HepG2 (cell line): Measurements from ENCODE around the gene ANKLE1. TPM values are rescaled to one million over a fixed set of nuclear protein-coding genes. Genes with fewer than 3 reads are reported as not detected.

Source experiments
- ELF4 ChIP-seq: sonication (generic); formaldehyde crosslinking; IDR thresholded peaks from 2 replicates; pipeline ENCODE4 v1.5.0; 2020; ENCODE audit warnings: missing genetic modification reagents, mild to moderate bottlenecking, moderate library complexity, borderline replicate concordance
- ETV5 ChIP-seq: IDR thresholded peaks from 2 replicates; pipeline ENCODE4 v1.6.1; 2018; ENCODE audit warnings: missing biosample characterization, missing genetic modification reagents, inconsistent platforms, borderline replicate concordance
- NBN ChIP-seq: fragments of 450-650 bp; conservative IDR thresholded peaks from 2 replicates; pipeline ENCODE4 v1.6.1; 2017
- NCOA5 ChIP-seq: sonication (generic); formaldehyde crosslinking; IDR thresholded peaks from 2 replicates; pipeline ENCODE4 v1.4.0; 2020; ENCODE audit warnings: missing genetic modification reagents
- NKX3-1 ChIP-seq: sonication (generic); formaldehyde crosslinking; IDR thresholded peaks from 2 replicates; pipeline ENCODE4 v1.5.0; 2020; ENCODE audit warnings: missing genetic modification reagents
- RFXANK ChIP-seq: IDR thresholded peaks from 2 replicates; pipeline ENCODE4 v1.6.1; 2016
- SMC3 ChIP-seq: IDR thresholded peaks from 2 replicates; pipeline ENCODE4 v1.6.1; 2011; ENCODE audit warnings: low read length, improper control_type of control experiment
- SNAI1 ChIP-seq: sonication (generic); formaldehyde crosslinking; IDR thresholded peaks from 2 replicates; pipeline ENCODE4 v1.5.0; 2020; ENCODE audit warnings: mild to moderate bottlenecking, missing genetic modification reagents, borderline replicate concordance
- SRSF4 ChIP-seq: fragments of 200-400 bp; formaldehyde crosslinking; IDR thresholded peaks from one replicate; pipeline ENCODE4 v1.6.1; 2018; ENCODE audit warnings: mild to moderate bottlenecking, low read depth, low read length, moderate library complexity; ENCODE audit not compliant: poor library complexity, severe bottlenecking
- THYN1 ChIP-seq: sonication (generic); formaldehyde crosslinking; IDR thresholded peaks from 2 replicates; pipeline ENCODE4 v1.8.1; 2023; ENCODE audit warnings: low read depth, mild to moderate bottlenecking, moderate library complexity, missing genetic modification reagents, borderline replicate concordance
- ZBTB43 ChIP-seq: sonication (generic); formaldehyde crosslinking; conservative IDR thresholded peaks from 2 replicates; pipeline ENCODE4 v1.4.0; 2020; ENCODE audit warnings: missing genetic modification reagents
- ZMAT3 ChIP-seq: sonication (generic); formaldehyde crosslinking; conservative IDR thresholded peaks from 2 replicates; pipeline ENCODE4 v1.7.0; 2021; ENCODE audit warnings: missing genetic modification reagents
- ZNF230 ChIP-seq: sonication (generic); formaldehyde crosslinking; IDR thresholded peaks from 2 replicates; pipeline ENCODE4 v1.4.0; 2020; ENCODE audit warnings: mild to moderate bottlenecking, missing genetic modification reagents
- ZNF329 ChIP-seq: sonication (generic); formaldehyde crosslinking; IDR thresholded peaks from 2 replicates; pipeline ENCODE4 v1.9.0; 2021; ENCODE audit warnings: low read depth, mild to moderate bottlenecking, missing genetic modification reagents
- ZNF343 ChIP-seq: sonication (generic); formaldehyde crosslinking; IDR thresholded peaks from 2 replicates; pipeline ENCODE4 v1.4.0; 2020; ENCODE audit warnings: mild to moderate bottlenecking, missing genetic modification reagents
- ZNF383 ChIP-seq: sonication (generic); formaldehyde crosslinking; IDR thresholded peaks from 2 replicates; pipeline ENCODE4 v1.4.0; 2020; ENCODE audit warnings: missing genetic modification reagents, mild to moderate bottlenecking, borderline replicate concordance
- ZNF550 ChIP-seq: sonication (generic); formaldehyde crosslinking; IDR thresholded peaks from 2 replicates; pipeline ENCODE4 v1.4.0; 2020; ENCODE audit warnings: mild to moderate bottlenecking, missing genetic modification reagents, borderline replicate concordance
- ZNF644 ChIP-seq: IDR thresholded peaks from 2 replicates; pipeline ENCODE4 v1.6.1; 2016; ENCODE audit warnings: low read depth
- ZNF646 ChIP-seq: sonication (generic); formaldehyde crosslinking; IDR thresholded peaks from 2 replicates; pipeline ENCODE4 v1.9.0; 2021; ENCODE audit warnings: mild to moderate bottlenecking, missing genetic modification reagents
- polyA plus RNA-seq, 8 experiments: library from polyadenylated mRNA; depleted of rRNA in 3 of 8; stranded (reverse) in 7 of 8; unstranded in 1 of 8; fragments of >200 nt; fragmentation: Illumina TruSeq in 4 of 8; extraction: Trizol in 4 of 8; gene quantifications; 2 replicates each; pipeline versions ENCODE4 v1.2.1 to v1.2.3, GENCODE V29; 2011 to 2016; ENCODE audit warnings: low read depth in 4 of 8, missing spikeins in 1 of 8, mixed read lengths in 1 of 8; ENCODE audit not compliant: insufficient read depth in 1 of 8
- total RNA-seq, 5 experiments: library from RNA; depleted of rRNA; stranded (reverse); fragments of >200 nt; fragmentation: Illumina TruSeq; extraction: Trizol; gene quantifications; 2 replicates each; pipeline ENCODE4 v1.2.3, GENCODE V29; 2016; ENCODE audit warnings: low read depth in 1 of 5

The ANKLE1 gene
- total and polyA plus RNA-seq, 2 of the 13 experiments (the other 11 are each of a cell fraction or from before 2014, with no cell fraction given), result 0.69 to 1.5 TPM

DNA sequence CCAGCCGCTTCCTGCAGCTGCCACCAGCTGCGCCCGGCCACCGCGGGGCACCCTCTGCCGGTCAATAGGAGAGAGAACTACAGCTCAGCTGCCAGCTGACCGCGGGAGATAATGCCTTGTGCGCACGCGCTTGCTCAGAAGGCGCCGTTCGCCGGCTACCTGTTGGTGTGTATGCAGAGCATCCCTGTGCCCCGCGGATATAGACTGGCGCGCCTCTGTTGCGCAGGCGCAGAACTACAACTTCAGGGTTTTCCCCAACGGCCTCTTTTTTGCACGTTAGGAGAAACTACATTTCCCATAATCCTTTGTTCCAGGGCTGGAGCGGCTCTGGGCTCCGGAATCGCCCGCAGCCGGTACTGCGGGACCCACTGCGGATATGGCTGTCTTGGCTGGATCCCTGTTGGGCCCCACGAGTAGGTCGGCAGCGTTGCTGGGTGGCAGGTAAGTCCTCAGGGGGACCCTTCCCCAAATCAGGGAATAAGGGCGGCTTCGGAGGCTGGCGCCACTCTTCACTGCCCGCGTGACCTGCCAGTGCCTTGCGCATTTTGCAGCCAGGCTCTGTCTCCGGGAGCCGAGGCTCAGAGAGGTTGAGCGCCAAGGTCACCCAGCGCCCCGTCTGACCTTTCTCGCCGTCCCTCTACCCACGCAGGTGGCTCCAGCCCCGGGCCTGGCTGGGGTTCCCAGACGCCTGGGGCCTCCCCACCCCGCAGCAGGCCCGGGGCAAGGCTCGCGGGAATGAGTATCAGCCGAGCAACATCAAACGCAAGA is 24.0 kb downstream of the ANKLE1 start, which contains the start of gene MRPL34 (continued):
- TF ChIP-seq ELF4 (CRISPR knock-in tag) (no peak), SMC3 (no peak; the same call in 1 of the 2 replicates), SRSF4 (no peak), ZMAT3 (no peak), ZNF230 (CRISPR knock-in tag) (0 out of 2 replicates have a peak, but pooled peaks have one; percentile 26), ZNF383 (CRISPR knock-in tag) (no peak), ZNF329 (0 out of 2 replicates have a peak, but pooled peaks have one; percentile 17), ZBTB43 (CRISPR knock-in tag) (no peak; the same call in 1 of the 2 replicates), SNAI1 (CRISPR knock-in tag) (no peak), NBN (no peak), ZNF644 (CRISPR knock-in tag) (no peak), ETV5 (CRISPR knock-in tag) (peak; percentile 87; the same call in 1 of the 2 replicates), NKX3-1 (CRISPR knock-in tag) (peak; percentile 39; the same call in 1 of the 2 replicates), RFXANK (0 out of 2 replicates have a peak, but pooled peaks have one; percentile 68), ZNF550 (CRISPR knock-in tag) (no peak), ZNF343 (CRISPR knock-in tag) (0 out of 2 replicates have a peak, but pooled peaks have one; percentile 69), NCOA5 (CRISPR knock-in tag) (no peak), ZNF646 (CRISPR knock-in tag) (no peak), THYN1 (CRISPR knock-in tag) (no peak)
